ENCODE measurements around the gene AP1B1.

Gene AP1B1

DNA sequence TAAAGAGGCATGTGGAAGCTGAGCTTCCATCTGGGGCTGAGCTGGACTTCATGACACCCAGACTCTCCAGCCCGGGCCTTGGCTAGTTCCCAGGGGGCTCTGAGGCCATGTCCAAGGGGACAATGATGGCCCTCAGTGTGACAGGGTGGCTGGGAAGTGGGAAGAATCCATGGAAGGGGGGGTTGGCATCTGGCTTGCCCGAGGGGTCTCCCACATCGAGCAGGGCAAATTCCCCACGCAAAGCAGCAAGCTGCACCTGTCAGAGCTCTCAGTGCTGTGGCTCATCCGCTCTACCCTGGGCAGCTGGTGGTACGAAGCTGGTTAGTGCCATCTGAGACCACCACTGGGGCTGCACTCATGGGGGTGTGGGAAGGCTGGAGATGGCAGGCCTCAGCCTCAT, 9.4 kb upstream of the AP1B1 start:
- no peak for DNase-seq (ENCODE audit: extremely low spot score)
- CTCF ChIA-PET: interaction anchor here (0.5 to 0.6 kb wide), 2 partner anchors 99 to 149 kb away, joined by 3 to 4 read pairs; no protein-coding TSS in a partner anchor
- no peak for TF ChIP-seq SUZ12 (IDR thresholded peaks at IDR 0.05)
- TF ChIP-seq NFRKB (IDR thresholded peaks at IDR 0.05): no peak
- TF ChIP-seq TARDBP (IDR thresholded peaks at IDR 0.05): no peak
- no peak for TF ChIP-seq FOXK2 (IDR thresholded peaks at IDR 0.05)
- no peak for TF ChIP-seq L3MBTL2 (conservative IDR thresholded peaks at IDR 0.05)
- no peak for TF ChIP-seq ARNT (IDR thresholded peaks at IDR 0.05)
- TF ChIP-seq HDGF (IDR thresholded peaks at IDR 0.05; ENCODE audit: borderline replicate concordance): no peak
- no peak for TF ChIP-seq CTBP1 (IDR thresholded peaks at IDR 0.05; ENCODE audit: borderline replicate concordance)
- no peak for TF ChIP-seq LEF1 (IDR thresholded peaks at IDR 0.05; ENCODE audit: borderline replicate concordance)
- no peak for TF ChIP-seq ELF4 (IDR thresholded peaks at IDR 0.05)
- no peak for TF ChIP-seq FOXM1 (IDR thresholded peaks at IDR 0.05; ENCODE audit: borderline replicate concordance)
- POLR2A ChIA-PET: interaction anchor here (0.6 kb wide), 1 partner anchor 382 kb away, joined by 3 read pairs; no protein-coding TSS in a partner anchor

DNA sequence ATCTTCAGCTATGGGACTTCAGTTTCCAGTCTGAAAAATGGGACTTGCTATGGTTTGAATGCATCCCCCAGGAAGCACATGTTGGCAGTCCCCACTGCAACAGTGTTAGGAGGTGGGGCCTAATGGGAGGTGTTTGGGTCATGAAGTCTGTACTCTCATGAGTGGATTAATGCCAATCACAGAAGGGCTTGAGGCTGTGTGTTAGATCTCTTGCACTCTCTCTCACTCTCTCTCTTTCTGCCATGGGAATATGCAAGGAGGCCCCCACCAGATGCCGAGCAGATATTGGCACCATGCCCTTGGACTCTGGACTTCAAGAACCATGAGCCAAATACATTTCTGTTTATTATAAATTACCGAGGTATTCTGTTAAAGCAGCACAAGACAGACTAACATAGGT, 7.8 kb upstream of the AP1B1 start:
- POLR2A ChIA-PET: no interaction called here
- CTCF ChIA-PET: interaction anchor here (1.5 kb wide), 1 partner anchor 73 kb away, joined by 3 read pairs; no protein-coding TSS in a partner anchor
- TF ChIP-seq ZNF384 (IDR thresholded peaks at IDR 0.05) (no peak), ARNT (IDR thresholded peaks at IDR 0.05) (no peak), BHLHE40 (IDR thresholded peaks at IDR 0.05; ENCODE audit: borderline replicate concordance) (no peak), SUZ12 (IDR thresholded peaks at IDR 0.05) (no peak), FOXK2 (IDR thresholded peaks at IDR 0.05) (no peak), TARDBP (IDR thresholded peaks at IDR 0.05) (no peak), CTBP1 (IDR thresholded peaks at IDR 0.05; ENCODE audit: borderline replicate concordance) (no peak), FOXA1 (IDR thresholded peaks at IDR 0.05) (no peak), NFRKB (IDR thresholded peaks at IDR 0.05) (no peak), LEF1 (IDR thresholded peaks at IDR 0.05; ENCODE audit: borderline replicate concordance) (no peak), FOXM1 (IDR thresholded peaks at IDR 0.05; ENCODE audit: borderline replicate concordance) (no peak), L3MBTL2 (conservative IDR thresholded peaks at IDR 0.05) (no peak), HDGF (IDR thresholded peaks at IDR 0.05; ENCODE audit: borderline replicate concordance) (no peak), SP1 (IDR thresholded peaks at IDR 0.05) (no peak), ELF4 (IDR thresholded peaks at IDR 0.05) (no peak)
- TF ChIP-seq, protein P1, sequence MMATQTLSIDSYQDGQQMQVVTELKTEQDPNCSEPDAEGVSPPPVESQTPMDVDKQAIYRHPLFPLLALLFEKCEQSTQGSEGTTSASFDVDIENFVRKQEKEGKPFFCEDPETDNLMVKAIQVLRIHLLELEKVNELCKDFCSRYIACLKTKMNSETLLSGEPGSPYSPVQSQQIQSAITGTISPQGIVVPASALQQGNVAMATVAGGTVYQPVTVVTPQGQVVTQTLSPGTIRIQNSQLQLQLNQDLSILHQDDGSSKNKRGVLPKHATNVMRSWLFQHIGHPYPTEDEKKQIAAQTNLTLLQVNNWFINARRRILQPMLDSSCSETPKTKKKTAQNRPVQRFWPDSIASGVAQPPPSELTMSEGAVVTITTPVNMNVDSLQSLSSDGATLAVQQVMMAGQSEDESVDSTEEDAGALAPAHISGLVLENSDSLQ (IDR thresholded peaks at IDR 0.05): no peak
- DNase-seq (ENCODE audit: extremely low spot score): no peak

DNA sequence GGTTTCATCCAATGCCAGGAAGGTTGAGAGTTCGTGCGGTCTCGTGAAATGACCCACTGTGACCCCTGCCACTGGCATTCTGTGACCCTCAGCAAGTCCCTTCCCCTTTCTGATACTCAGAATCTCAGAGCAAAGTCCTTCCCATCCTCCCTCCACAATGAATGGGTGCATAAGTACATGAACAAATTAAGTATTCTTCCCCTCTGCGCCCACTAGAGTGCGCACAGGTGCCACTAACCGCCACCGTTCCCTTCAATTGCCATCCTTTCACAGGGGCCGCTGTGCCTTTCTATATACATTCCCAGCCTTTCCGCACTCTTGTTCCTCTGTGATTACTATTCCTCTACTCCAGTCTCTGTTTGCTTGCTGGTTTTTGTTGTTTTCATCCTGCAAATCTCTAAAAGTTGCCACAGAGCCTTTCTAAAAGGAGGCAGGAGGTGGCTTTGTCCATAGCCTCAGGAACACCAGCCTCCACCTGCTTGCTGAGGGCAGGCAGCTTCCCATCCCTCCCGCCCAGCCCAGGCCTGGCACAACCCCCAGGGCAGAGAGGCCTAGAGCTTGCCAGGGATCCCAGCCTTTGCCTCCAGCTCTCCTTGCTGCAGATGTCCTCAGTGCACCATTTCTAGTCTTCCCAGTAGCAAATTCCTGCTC, 6.7 kb upstream of the AP1B1 start:
- CTCF ChIA-PET: interaction anchor here (0.8 to 1.5 kb wide), 3 partner anchors 53 to 76 kb away, joined by 3 to 4 read pairs (median 3); no protein-coding TSS in a partner anchor

DNA sequence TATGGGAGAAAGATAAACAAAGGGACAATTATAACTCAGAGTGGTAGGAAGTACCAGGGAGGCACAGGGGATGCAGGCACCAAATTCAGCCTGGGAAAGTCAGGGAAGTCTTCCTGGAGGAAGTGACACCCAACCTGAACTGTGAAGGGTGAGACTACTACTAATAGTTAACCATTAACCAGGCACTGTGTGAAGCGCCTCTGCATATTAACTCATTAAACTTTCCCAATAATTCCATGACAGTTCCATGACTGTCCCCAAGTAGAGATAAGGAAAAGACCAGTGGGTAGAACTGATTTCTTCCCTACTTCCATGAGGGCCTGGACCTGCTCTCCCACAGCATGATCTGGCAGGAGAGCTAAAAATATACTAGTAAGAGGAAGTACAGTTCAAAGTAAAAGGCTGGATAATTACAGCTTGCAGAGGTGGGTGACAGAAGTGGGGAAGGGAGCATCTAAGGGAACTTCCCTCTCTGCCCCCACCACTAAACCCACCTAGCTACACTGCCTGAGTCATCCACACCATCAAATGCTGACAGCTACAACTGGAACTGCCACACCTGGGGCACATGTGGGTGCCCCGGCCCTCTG, 4.7 kb upstream of the AP1B1 start:
- CTCF ChIA-PET: no interaction called here

More for the DNA sequence above, 6.7 kb upstream of the AP1B1 start:
- TF ChIP-seq FOXK2 (IDR thresholded peaks at IDR 0.05) (no peak), ZNF384 (IDR thresholded peaks at IDR 0.05) (no peak), HDGF (IDR thresholded peaks at IDR 0.05; ENCODE audit: borderline replicate concordance) (no peak), SP1 (IDR thresholded peaks at IDR 0.05) (no peak), SUZ12 (IDR thresholded peaks at IDR 0.05) (no peak), CTBP1 (IDR thresholded peaks at IDR 0.05; ENCODE audit: borderline replicate concordance) (no peak)
- TF ChIP-seq, protein P1 (IDR thresholded peaks at IDR 0.05): no peak
- DNase-seq (ENCODE audit: extremely low spot score): peak; percentile 86
- POLR2A ChIA-PET: no interaction called here

DNA sequence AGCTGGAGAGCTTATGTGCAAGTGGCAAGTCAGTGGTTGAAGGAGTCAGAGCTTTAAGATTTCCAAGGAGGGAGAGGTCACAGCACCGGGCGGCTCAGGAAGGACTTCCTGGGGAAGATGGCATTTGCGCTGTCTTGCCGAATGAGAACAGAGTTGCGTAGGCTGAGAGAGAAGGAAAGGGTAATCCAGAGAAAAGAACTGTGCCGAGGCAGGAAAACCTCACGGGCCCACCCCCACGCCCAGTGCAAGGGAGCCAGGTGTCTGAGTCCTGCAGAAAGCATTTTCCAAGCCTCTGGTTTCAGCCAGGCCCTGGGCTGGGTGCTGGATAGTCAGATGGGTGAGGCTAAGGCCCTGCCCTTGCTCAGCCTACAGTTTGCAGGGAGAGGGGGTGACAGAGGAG, 3.2 kb upstream of the AP1B1 start:
- ChIA-PET CTCF (no interaction called here), POLR2A (no interaction called here)
- DNase-seq (ENCODE audit: extremely low spot score): no peak

More for the DNA sequence above, 4.7 kb upstream of the AP1B1 start:
- TF ChIP-seq ARNT (IDR thresholded peaks at IDR 0.05): no peak
- TF ChIP-seq HDGF (IDR thresholded peaks at IDR 0.05; ENCODE audit: borderline replicate concordance): no peak
- no peak for TF ChIP-seq ELF4 (IDR thresholded peaks at IDR 0.05)
- no peak for TF ChIP-seq TARDBP (IDR thresholded peaks at IDR 0.05)
- TF ChIP-seq, protein P1 (IDR thresholded peaks at IDR 0.05): no peak
- POLR2A ChIA-PET: no interaction called here
- DNase-seq (ENCODE audit: extremely low spot score): no peak

More for the DNA sequence above, 3.2 kb upstream of the AP1B1 start:
- no peak for TF ChIP-seq HDGF (IDR thresholded peaks at IDR 0.05; ENCODE audit: borderline replicate concordance)
- TF ChIP-seq TARDBP (IDR thresholded peaks at IDR 0.05): no peak
- no peak for TF ChIP-seq SP1 (IDR thresholded peaks at IDR 0.05)
- TF ChIP-seq ZNF384 (IDR thresholded peaks at IDR 0.05): no peak
- TF ChIP-seq FOXM1 (IDR thresholded peaks at IDR 0.05; ENCODE audit: borderline replicate concordance): no peak
- TF ChIP-seq ARNT (IDR thresholded peaks at IDR 0.05): no peak
- TF ChIP-seq FOXA1 (IDR thresholded peaks at IDR 0.05): no peak
- no peak for TF ChIP-seq L3MBTL2 (conservative IDR thresholded peaks at IDR 0.05)
- TF ChIP-seq CTBP1 (IDR thresholded peaks at IDR 0.05; ENCODE audit: borderline replicate concordance): no peak
- no peak for TF ChIP-seq NFRKB (IDR thresholded peaks at IDR 0.05)
- no peak for TF ChIP-seq SUZ12 (IDR thresholded peaks at IDR 0.05)
- TF ChIP-seq BHLHE40 (IDR thresholded peaks at IDR 0.05; ENCODE audit: borderline replicate concordance): no peak
- no peak for TF ChIP-seq FOXK2 (IDR thresholded peaks at IDR 0.05)
- TF ChIP-seq ELF4 (IDR thresholded peaks at IDR 0.05): no peak
- no peak for TF ChIP-seq LEF1 (IDR thresholded peaks at IDR 0.05; ENCODE audit: borderline replicate concordance)

Data from HEK293T (cell line).